ENCODE measurements around the gene TXNDC2. TPM values are rescaled to one million over a fixed set of nuclear protein-coding genes. Genes with fewer than 3 reads are reported as not detected.

Gene TXNDC2
- total and polyA plus RNA-seq, 9 of the 15 experiments (the other 6 are each of a cell fraction or from before 2014, with no cell fraction given): 1.2 to 4.9 (median 2.3) TPM

- H4K20me1 ChIP-seq (replicated peaks; ENCODE audit: control insufficient read depth, insufficient read depth, low read length): peaks cover 31% of the 10 kb centered on the region
- ATAC-seq: peak; percentile 4; the same call in 2 of the 3 replicates
- no peaks in the 10 kb centered on the region for H3K27me3 ChIP-seq (ENCODE audit: control insufficient read depth in 2 of 2, insufficient read depth in 2 of 2, low read length in 2 of 2)
- ChIA-PET CTCF (ENCODE audit: low intra/inter-chr PET ratio) (no interaction called here), POLR2A (interaction anchor here (0.8 to 5.5 kb wide), 10 partner anchors 9 to 180 kb away, joined by 3 to 72 read pairs (median 6); partner anchors contain the start of genes TXNDC2 and VAPA)
- no peak for DNase-seq (ENCODE audit: extremely low read depth in 1 of 4, low spot score in 3 of 4)
- peaks cover 4 to 78% of the 10 kb centered on the region in 2 experiments; a peak in 4 of 5 replicates for H3K4me1 ChIP-seq (replicated peaks in 1 of 2; ENCODE audit: control insufficient read depth in 2 of 2, insufficient read depth in 2 of 2, low read length in 2 of 2)
- H3K79me2 ChIP-seq (ENCODE audit: control insufficient read depth, insufficient read depth, low read length): peaks cover 100% of the 10 kb centered on the region
- peaks cover 57% of the 10 kb centered on the region for H3K36me3 ChIP-seq (ENCODE audit: control insufficient read depth, insufficient read depth, low read length)
- intact Hi-C loops (cut with micrococcal nuclease) (loop anchor here (2.0 kb wide), 1 partner anchor 25 kb away; no protein-coding TSS in a partner anchor), in situ Hi-C loops (cut with MboI) (no loop called here)
- H3K4me2 ChIP-seq (ENCODE audit: insufficient read depth, low read length): no peak overlapping the region; the same call in 1 of the 2 replicates
- no peak overlapping the region for H3K4me3 ChIP-seq
- H2AFZ ChIP-seq (ENCODE audit: low read depth, low read length): no peak overlapping the region
- H3K9me3 ChIP-seq (replicated peaks; ENCODE audit: control insufficient read depth, insufficient read depth, low read depth, low read length): no peaks in the 10 kb centered on the region; the same call in 1 of the 2 replicates
- peak overlapping the region; percentile 69 for H3K27ac ChIP-seq (ENCODE audit: extremely low read depth, low read depth, low read length)
- no peak for FAIRE-seq
- 31% methylated on average over 2 of the region's 2 CpGs for WGBS (ENCODE audit: insufficient coverage, low coverage, missing lambda C conversion rate)
- no TSS peak for BruUV-seq (replicated peaks)
- no peaks in the 10 kb centered on the region for H3K9me1 ChIP-seq (ENCODE audit: control insufficient read depth, insufficient read depth, low read length)
- H3K9ac ChIP-seq (ENCODE audit: insufficient read depth in 1 of 2, low read depth in 2 of 2, low read length in 2 of 2): peak overlapping the region in 1 of 2 experiments; percentile 58; a peak in 2 of 4 replicates
- TF ChIP-seq, protein P1, sequence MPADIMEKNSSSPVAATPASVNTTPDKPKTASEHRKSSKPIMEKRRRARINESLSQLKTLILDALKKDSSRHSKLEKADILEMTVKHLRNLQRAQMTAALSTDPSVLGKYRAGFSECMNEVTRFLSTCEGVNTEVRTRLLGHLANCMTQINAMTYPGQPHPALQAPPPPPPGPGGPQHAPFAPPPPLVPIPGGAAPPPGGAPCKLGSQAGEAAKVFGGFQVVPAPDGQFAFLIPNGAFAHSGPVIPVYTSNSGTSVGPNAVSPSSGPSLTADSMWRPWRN (IDR thresholded peaks at IDR 0.05; ENCODE audit: low read depth): no peak
- peak in 1 of 2 experiments; percentile 22 for TF ChIP-seq AFF1 (IDR thresholded peaks at IDR 0.05; ENCODE audit: low read depth in 1 of 2, partially characterized antibody in 2 of 2)
- no peak for TF ChIP-seq ARID2 (IDR thresholded peaks at IDR 0.05)
- TF ChIP-seq C11orf30 (IDR thresholded peaks at IDR 0.05; ENCODE audit: low read depth): 0 out of 2 replicates have a peak, but pooled peaks have one; percentile 35
- peak; percentile 65; the same call in 1 of the 2 replicates for TF ChIP-seq ZNF316 (IDR thresholded peaks at IDR 0.05)
- TF ChIP-seq DPF2 (IDR thresholded peaks at IDR 0.05): peak; percentile 2; the same call in 1 of the 2 replicates
Observed at GRCh38 chr18:9927392-9928063, 41.8 kb downstream of the TXNDC2 start.

Measured in K562 (cell line).